SH-SY5Y (cell line): ENCODE data around the gene CLSTN2.

ENCODE experiments used
- GATA2 ChIP-seq: IDR thresholded peaks from 2 replicates; pipeline ENCODE4 v1.6.1; 2011; ENCODE audit warnings: mild to moderate bottlenecking, low read depth, low read length
- GATA3 ChIP-seq: IDR thresholded peaks from 2 replicates; pipeline ENCODE4 v1.6.1; 2011; ENCODE audit warnings: low read depth, mild to moderate bottlenecking, low read length, moderate library complexity

DNA sequence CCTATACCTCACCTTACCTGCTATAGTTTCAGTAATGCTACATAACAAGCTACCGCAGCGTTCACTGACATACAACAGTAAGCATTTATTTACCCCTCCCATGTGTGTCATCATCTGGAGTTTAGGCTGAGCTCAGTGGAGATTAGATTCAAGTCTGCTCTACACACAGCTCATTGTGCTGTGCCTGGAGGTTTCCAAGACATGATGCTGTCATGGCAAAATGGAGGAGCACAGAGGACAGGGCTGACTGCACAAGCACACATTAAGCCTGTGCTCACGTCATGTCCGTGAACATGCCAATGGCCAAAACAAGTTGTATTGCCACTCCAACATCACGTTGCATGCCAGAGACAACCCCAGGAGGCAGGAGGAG, 409.1 kb downstream of the CLSTN2 start:
- TF ChIP-seq GATA3 (no peak), GATA2 (no peak)
